ENCODE data around the gene SASS6.
A peak's percentile ranks its signal among the peaks of the same experiment; 100 is the strongest.

SASS6 gene

GRCh38 chr1:100164216-100164615 lies 31.5 kb upstream of the SASS6 start:
- peak; percentile 26; the same call in 2 of the 3 replicates for ATAC-seq
- TF ChIP-seq BACH2 (CRISPR knock-in tag; IDR thresholded peaks at IDR 0.05; ENCODE audit: borderline replicate concordance) (no peak), ISL1 (CRISPR knock-in tag; IDR thresholded peaks at IDR 0.05) (no peak), TSHZ2 (CRISPR knock-in tag; IDR thresholded peaks at IDR 0.05) (no peak), ZNF8 (CRISPR knock-in tag; IDR thresholded peaks at IDR 0.05) (no peak), PATZ1 (CRISPR knock-in tag; IDR thresholded peaks at IDR 0.05; ENCODE audit: borderline replicate concordance) (no peak), CSRNP3 (CRISPR knock-in tag; IDR thresholded peaks at IDR 0.05) (no peak), ZNF70 (CRISPR knock-in tag; IDR thresholded peaks at IDR 0.05) (no peak), TCF4 (CRISPR knock-in tag; IDR thresholded peaks at IDR 0.05; ENCODE audit: borderline replicate concordance) (no peak), PPARA (CRISPR knock-in tag; IDR thresholded peaks at IDR 0.05; ENCODE audit: borderline replicate concordance) (no peak), ZNF565 (CRISPR knock-in tag; conservative IDR thresholded peaks at IDR 0.05; ENCODE audit: low read depth) (no peak), SNAI2 (CRISPR knock-in tag; IDR thresholded peaks at IDR 0.05) (no peak), TOX (CRISPR knock-in tag; IDR thresholded peaks at IDR 0.05; ENCODE audit: borderline replicate concordance) (no peak), CREB5 (CRISPR knock-in tag; IDR thresholded peaks at IDR 0.05; ENCODE audit: low read depth) (no peak), OSR1 (CRISPR knock-in tag; IDR thresholded peaks at IDR 0.05) (no peak), ZC3H10 (CRISPR knock-in tag; IDR thresholded peaks at IDR 0.05) (no peak)

- ATAC-seq: no peak
- TF ChIP-seq OSR1 (CRISPR knock-in tag; IDR thresholded peaks at IDR 0.05) (no peak), TOX (CRISPR knock-in tag; IDR thresholded peaks at IDR 0.05; ENCODE audit: borderline replicate concordance) (no peak), ARNTL (CRISPR knock-in tag; IDR thresholded peaks at IDR 0.05; ENCODE audit: borderline replicate concordance, low read depth) (no peak), ZNF8 (CRISPR knock-in tag; IDR thresholded peaks at IDR 0.05) (no peak), GLIS3 (CRISPR knock-in tag; IDR thresholded peaks at IDR 0.05) (no peak), POU6F1 (CRISPR knock-in tag; IDR thresholded peaks at IDR 0.05; ENCODE audit: borderline replicate concordance, low read depth) (no peak), RARB (CRISPR knock-in tag; IDR thresholded peaks at IDR 0.05) (no peak), CSRNP3 (CRISPR knock-in tag; IDR thresholded peaks at IDR 0.05) (no peak), ZFP3 (CRISPR knock-in tag; IDR thresholded peaks at IDR 0.05) (no peak), ESRRG (CRISPR knock-in tag; IDR thresholded peaks at IDR 0.05) (no peak), CREB5 (CRISPR knock-in tag; IDR thresholded peaks at IDR 0.05; ENCODE audit: low read depth) (no peak), ZNF565 (CRISPR knock-in tag; conservative IDR thresholded peaks at IDR 0.05; ENCODE audit: low read depth) (no peak)
Observed at GRCh38 chr1:100162881-100163280, 30.2 kb upstream of the SASS6 start.
